Fibroblast of the conjunctiva (primary cell): ENCODE data around the gene NUFIP1.
"Not testable (repeated sequence)": the region's sequence is repeated elsewhere in the genome, so short reads cannot be mapped to it uniquely, and the experiment has no call there.

Experiments used
- DNase-seq: peaks from one replicate; pipeline ENCODE4 v3.0.0-alpha.2; 2010; ENCODE audit warnings: low read depth

Gene NUFIP1

DNA sequence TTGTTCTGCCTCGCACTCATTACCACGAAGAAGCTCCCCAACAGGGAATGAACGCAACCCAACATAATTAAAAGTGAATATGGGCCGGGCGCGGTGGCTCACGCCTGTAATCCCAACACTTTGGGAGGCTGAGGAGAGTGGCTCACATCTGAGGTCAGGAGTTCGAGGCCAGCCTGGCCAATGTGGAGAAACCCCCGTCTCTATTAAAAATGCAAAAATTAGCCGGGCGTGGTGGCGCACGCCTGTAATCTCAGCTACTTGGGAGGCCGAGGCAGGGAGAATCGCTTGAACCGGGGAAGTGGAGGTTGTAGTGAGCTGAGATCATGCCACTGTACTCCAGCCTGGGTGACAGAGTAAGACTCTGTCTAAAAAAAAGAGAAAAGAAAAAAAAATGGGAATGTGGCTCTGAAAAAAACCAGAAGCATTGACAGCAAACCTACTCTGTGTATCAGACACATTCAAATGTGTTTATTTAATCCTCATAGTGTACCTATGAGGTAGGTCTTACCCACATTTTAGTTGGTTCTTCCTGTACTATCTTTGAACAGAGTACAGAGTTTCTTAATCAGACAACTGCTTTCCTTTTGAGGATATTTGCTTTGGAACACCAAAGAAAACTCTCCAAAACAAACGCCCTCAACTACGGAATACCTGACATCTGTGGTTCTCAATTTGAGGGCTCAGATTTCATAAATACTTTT is 70.0 kb downstream of the NUFIP1 start:
- no peak for DNase-seq

DNA sequence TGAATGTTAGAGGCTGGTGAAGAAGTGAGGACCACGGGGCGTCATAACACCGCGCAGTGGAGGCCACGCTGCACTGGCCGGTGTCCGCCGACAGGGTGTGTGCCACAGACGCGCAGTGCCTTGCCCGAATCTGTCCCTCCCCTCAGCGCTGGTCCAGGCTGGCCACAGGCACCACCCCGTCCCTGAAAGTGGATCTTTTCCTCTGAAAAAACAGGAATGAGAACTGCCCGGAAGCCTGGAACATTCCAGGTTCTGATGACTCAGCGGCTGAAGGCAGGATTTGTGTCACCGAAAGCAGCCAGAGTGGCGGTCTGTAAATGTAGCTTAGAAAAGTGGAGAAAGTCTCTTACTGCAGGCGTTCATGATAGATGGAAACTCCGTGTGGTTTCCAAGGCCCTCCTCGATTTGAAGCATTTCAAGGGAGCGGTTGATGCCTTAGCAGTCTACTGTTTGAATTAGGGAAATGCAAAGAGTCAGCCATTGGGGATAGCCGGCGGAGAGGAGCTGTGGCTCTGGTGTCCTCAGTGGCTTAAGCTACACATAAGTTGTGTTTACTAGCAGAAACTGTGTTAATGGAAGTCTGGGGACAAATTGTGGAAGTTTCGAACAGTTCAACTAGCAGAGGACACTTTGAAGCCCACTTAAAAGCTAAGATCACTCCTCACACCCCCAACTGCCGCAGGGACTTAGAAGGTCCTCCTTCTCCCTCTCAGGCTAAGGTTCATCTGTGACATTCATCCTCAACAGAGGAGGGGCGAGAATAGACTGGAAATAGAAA is 70.8 kb downstream of the NUFIP1 start:
- peak; percentile 93 for DNase-seq

DNA sequence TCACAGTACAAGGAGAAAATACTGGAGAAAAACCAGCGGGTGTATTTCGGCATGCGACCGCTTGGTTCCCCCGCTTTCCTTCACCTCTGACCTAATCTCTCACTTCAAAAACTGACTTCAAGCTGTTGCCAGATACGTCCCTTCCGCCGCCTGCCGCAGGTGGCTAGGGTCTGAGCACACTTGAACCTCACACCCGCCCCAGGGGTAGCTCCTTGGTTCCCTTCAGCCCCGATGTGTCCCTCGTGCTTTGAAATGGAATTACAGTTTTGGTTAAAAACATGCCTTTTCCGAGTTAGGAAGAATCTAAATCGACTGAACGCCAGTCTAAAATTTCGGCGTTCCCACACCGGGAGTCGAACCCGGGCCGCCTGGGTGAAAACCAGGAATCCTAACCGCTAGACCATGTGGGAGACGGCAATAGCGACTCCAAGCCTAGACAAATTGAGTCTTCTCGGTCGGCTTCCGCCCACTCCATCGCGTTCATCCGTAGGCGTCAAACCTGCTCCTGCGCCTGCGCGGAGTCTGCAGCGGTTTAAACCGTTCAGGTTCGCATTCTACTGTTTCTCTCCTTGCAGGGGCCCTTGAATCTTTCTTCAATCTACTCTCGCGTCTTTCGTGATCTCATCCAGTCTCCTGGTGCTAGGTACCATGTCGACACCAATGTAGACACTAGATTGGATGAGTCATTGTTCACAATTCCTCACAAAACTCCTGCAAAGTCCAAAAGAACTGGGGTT is 71.5 kb downstream of the NUFIP1 start:
- DNase-seq, result peak; percentile 95

DNA sequence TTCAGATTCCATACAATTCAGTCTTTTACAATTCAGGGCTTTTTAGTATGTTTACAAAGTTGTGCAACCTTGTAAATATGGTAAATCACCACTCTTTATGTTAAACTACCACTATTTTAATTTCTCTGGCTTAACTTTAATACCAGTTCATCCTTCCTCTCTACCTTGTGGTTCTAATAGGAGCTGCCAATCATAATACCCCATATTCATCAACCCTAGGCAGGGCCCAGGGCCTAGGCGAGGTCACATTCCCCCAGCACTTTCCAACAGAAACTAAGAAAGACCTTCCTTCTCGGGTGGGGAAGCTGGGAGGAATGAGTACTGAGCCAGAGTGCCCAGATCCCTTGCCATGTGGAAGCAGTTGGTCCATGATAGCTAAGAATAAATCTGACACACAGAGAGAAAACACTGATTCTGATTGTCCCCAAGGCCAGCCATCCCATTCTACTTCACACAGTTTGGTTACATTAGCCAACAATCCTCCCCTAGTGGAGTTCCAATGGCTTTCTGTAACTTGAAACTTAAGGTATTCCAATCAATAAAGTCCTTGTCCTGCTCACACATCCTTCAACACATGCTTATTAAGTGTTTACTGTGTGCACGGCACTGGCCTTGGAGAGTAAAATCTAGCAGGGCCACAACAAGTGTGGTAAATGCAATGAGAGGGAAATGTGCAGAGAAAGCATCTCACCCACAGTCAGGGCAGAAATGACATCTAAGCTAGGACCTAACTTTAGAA is 76.8 kb downstream of the NUFIP1 start:
- DNase-seq, result no peak

DNA sequence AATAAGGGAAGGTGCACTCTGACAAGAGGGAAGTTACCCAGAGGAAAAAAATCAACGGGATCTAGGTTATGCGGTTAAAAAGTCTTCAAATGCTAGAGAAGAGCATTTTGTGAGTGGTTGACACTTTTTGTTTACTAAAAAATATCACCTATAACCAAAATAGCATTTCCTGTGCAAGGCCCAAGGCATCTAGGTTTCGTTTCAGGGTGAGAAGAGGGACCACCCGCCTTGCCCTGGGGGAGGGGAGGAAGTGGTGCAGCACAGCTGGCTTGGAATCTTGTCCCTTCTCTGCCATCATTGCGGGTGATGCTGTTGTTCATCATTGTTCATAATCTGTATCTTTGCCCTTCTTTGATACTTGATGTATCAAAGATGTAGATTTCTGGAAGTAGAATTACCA is 80.6 kb downstream of the NUFIP1 start:
- DNase-seq, result no peak

DNA sequence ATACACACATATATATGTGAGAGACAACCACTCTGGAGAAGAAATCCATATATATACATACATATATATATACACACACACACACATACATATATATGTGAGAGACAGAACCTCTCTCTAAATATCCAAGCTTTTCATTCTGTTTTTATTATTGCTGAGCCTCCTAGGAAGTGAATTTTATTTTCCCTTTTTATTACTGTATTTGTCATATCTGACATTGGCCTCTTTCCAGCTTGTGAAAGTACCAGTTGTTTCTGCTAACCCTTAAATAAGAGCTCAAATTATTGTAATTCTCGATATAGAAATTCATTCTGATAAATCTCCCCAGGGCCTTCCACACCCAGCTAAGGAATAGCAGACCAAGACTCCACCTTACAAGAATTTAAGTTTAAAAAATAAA is 81.0 kb downstream of the NUFIP1 start:
- no peak for DNase-seq

DNA sequence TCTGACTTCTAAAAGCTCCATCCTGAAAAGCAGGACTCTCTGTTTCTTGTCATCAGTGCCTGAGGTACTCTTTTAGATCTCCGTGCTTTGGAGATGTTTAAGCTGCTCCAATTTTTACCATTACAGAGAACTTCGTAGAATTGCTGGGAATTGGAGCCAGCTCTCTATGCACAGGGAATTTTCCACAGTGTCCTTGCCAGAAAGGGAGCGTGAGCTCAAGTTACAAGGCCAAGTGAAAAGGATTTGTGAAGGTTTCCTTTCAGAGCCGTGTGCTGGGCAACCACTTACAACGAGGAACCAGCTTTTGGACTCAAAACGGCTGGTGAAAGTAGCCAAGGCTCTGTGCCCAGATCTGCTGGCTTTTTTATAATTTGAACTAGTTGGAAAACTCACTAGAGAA is 82.6 kb downstream of the NUFIP1 start:
- peak; percentile 73 for DNase-seq

DNA sequence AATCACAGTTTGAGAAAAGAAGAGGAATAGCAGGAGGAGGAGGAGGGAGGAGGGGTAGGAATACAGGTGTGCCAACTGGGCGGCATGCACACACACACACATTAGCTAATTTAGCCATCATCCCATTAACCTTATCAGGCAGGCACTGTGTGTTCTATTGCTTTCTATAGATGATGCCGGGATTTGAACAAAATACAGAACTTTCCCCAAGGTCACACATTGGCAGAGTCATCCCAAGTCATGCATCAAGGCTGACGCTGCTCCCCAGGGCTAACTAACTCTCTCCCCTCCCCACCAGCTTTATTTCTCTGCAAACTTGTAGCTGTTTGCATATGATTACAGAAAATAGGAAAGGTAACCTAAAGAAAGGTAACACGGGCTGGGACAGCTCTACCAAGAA is 83.0 kb downstream of the NUFIP1 start:
- DNase-seq, result no peak

DNA sequence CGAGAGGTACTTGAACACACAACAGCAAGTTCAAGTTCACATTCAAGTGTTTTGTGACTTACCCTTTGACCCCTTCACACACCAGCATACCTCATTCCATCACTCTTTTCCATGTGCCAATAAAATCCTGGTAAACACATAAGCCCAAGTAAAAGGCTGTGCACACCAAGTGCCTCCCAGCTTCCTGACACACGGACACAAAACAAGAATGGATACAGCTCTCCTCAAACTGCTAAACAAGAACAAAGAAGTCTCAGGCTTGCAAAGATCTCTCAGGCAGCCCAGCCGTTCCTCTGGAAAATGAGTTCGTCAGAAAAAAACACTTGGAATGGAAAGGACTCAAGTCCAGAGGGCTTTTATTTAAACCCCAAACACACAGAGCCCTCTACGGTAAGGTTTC is 83.7 kb downstream of the NUFIP1 start:
- DNase-seq, result no peak

DNA sequence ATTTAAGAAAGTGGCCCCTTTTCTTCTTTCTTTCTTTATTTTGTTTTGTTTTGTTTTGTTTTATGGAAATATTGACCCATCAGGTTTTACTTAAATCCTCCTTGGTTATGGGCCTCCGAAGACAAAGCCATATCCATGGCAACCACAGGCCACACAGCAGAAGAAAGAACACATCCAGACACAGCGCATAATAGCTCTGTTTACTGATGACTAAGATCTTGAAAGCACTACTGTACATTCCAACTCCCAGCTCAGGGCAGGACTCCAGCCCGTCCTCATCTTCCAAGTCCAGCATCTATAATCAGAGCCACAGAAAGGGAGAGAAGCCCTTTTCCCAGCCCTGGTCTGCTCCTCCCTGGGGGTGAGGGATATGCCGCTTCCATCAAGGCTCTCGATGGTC is 84.3 kb downstream of the NUFIP1 start:
- DNase-seq, result peak; percentile 99

DNA sequence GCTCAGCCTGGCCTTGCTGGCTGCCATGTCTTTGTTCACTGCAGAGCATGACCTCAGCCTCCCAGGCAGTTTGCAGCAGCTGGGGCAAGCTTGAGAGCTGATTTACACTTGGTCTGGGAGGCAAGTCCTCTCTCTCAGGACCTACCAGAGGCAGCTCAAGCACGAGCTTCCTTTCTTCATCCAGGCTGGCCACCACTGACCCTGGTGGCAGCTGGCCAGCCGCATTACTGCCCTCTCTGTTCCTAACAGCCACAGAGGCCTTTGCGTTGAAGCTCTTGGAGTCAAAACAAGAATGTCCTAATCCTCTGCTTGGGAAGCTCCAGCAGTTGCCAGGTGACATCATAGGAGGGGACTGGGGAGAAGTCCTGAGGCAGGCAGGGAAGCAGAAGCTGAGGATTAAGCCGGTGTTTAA is 85.7 kb downstream of the NUFIP1 start:
- peak; percentile 94 for DNase-seq

DNA sequence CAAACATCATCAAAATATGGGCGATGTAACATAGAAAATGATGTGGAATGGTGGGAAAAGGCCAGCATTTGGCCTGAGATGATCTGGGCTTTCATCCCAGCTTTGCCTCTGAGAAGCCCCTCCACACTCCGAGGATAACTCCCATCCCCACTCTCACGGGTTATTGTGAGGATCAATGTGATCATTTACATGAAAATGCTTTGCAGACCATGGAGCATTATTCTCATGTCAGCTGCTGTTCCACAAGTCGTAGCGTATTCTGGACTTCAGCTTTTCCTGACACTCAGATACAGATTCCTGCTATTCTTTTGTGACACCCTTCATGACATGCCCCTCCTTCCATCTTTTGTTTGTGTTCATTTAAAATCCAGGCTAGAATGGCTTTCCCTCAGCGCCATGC is 86.5 kb downstream of the NUFIP1 start:
- DNase-seq, result no peak

DNA sequence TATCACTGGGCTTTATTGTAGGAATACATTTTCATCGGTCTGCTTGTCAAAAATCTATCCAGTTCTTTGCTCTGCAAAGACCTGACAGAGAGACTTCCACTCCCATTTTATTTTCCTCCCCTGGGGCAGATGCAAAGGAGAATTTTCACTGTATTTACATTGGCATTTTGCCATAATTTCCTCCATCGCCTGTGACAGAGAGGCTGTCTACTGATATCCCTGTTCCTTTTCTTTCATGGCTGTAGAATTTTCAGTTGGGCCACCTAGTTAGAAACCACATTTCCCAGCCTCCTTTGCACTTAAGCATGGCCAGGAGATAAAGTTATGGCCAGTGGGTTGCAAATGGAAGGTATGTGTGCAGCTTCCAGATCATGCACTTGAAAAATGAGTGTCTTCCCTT is 89.3 kb downstream of the NUFIP1 start:
- no peak for DNase-seq

DNA sequence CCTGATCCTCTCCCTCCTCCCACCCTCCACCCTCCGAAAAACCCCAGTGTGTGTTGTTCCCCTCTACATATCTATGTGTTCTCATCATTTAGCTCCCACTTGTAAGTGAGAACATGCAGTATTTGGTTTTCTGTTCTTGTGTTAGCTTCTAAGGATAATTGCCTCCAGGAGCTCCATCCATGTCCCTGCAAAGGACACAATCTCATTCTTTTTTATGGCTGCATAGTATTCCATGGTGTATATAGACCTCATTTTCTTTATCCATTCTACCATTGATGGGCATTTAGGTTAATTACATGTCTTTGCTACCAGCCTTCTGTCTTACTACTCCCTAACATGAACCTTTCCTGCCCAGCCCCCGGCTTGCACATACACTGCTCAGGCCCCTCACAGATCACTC is 91.0 kb downstream of the NUFIP1 start:
- not testable (repeated sequence) for DNase-seq

DNA sequence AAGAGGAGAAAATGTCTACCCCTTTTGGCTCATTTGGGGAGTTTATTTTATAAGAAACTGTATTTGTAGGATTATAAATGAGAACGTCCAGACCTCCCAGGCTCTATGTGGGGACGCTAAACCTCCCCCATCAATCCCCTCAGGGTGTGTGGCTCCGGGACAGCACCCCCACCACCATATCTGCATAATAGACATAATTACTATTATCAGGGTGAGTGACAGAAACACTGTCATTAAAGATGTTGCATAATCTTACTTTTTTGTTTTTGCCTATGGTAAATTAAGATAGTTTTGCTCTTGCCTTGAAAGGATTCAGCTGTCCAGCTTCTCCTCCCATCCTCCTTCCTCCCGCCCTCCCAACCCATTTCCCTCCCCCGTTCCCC is 93.3 kb downstream of the NUFIP1 start:
- DNase-seq, result no peak

DNA sequence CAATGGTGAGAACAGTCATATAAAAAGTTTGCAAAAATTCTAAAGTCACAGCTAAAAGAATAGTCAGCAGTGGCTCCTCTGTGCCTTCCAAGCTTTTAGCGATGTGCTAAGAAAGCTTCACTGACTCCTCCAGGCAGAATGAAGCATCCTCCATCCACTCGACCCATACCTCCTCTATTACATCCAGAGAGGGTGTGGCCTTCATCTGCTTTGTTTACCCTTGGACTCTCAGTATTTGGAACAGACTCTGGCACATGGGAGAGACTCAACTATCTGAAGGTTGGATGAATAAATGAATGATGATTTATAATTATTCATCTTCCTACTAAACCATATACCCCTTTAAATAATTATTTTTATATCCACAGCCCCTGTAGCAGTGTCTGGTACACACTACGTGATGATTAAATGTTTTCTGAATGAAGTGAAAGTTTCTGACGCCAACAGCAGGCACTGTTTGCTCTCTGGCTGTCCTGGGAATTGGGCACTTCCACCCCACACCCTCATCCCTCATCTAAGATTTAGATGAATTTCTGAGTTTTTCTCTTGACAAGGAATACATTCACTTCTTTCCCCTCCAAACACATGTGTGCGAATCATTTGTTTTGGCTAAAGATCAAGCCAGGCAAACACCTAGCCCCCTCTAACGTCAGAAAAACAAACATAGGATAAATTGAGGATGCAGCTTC is 93.9 kb downstream of the NUFIP1 start:
- DNase-seq, result no peak

DNA sequence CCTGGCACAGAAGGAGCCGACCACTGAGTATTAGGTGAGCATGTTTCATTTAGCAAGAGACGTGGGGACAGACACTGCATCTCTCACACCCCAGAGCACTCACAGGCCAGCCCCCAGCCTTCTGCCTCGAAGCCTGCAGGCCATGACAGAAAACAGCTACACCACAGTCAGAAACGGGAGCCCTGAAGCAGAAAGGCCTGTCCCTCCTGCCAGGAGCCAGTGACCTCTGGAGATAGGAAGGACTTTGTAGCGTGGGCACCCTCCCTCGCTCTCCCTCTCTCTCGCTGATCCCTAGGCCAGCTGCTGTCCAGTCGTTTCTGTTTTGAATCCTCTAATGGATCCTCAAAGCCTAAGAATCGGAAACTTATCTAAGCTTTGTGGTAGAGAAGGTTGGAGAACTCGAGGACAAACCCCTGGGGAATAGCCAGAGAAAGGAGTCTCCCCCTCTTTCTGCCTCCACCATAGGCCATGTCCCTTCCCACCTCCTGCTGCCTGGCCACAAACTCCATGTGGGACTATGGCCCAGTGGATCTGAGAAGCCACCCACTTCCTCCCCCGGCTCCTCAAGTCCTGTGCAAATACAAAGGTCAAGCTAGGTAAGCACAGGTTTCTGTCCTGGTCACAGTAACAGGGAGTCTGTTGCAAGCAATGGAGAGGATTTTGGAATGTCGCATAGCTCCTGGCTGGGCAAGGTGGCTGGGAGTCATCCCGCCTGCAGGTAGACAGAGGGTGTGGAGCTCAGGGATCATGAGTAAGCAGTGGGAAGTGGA is 95.1 kb downstream of the NUFIP1 start:
- no peak for DNase-seq
